Measurements from ENCODE around the gene AMMECR1. TPM values are rescaled to one million over a fixed set of nuclear protein-coding genes. Genes with fewer than 3 reads are reported as not detected.

Gene AMMECR1
- total and polyA plus RNA-seq, 2 of the 13 experiments (the other 11 are each of a cell fraction or from before 2014, with no cell fraction given), result 3.1 to 7.5 TPM

GRCh38 chrX:110194977-110195376 lies 122.9 kb downstream of the AMMECR1 start (continued):
- TF ChIP-seq MYNN (CRISPR knock-in tag; IDR thresholded peaks at IDR 0.05; ENCODE audit: low read depth) (no peak), DNMT3B (CRISPR knock-in tag; conservative IDR thresholded peaks at IDR 0.05) (no peak), E2F5 (CRISPR knock-in tag; conservative IDR thresholded peaks at IDR 0.05) (no peak), REST (IDR thresholded peaks at IDR 0.05; ENCODE audit: borderline replicate concordance in 1 of 2, low read depth in 1 of 2, low read length in 2 of 2) (no peak), HOXA9 (CRISPR knock-in tag; IDR thresholded peaks at IDR 0.05; ENCODE audit: borderline replicate concordance) (no peak), ZNF788 (CRISPR knock-in tag; IDR thresholded peaks at IDR 0.05; ENCODE audit: borderline replicate concordance) (no peak)

GRCh38 chrX:110192516-110192915 lies 125.4 kb downstream of the AMMECR1 start:
- FAIRE-seq (no peak), DNase-seq (ENCODE audit: low spot score) (no peak), ATAC-seq (no peak)
- Histone ChIP-seq H3K4me1 (ENCODE audit: insufficient read depth, low read length) (no peaks in the 10 kb centered on the region), H4K20me1 (ENCODE audit: insufficient read depth, low read length) (no peaks in the 10 kb centered on the region), H3K27ac (ENCODE audit: extremely low read length, insufficient read depth, low read length) (no peak overlapping the region), H2AFZ (ENCODE audit: low read length) (no peak overlapping the region), H3K4me2 (ENCODE audit: low read depth, low read length) (no peak overlapping the region), H3K36me3 (replicated peaks in 1 of 2; ENCODE audit: control insufficient read depth in 1 of 2, insufficient read depth in 2 of 2, low read length in 2 of 2) (no peaks in the 10 kb centered on the region), H3K9ac (ENCODE audit: insufficient read depth, low read depth, low read length) (no peak overlapping the region), H3K9me3 (ENCODE audit: low read length) (no peaks in the 10 kb centered on the region), H3K27me3 (ENCODE audit: control insufficient read depth in 1 of 2, insufficient read depth in 2 of 2, low read length in 2 of 2) (no peaks in the 10 kb centered on the region), H3K79me2 (ENCODE audit: insufficient read depth, low read length) (no peaks in the 10 kb centered on the region), H3K4me3 (replicated peaks in 1 of 3; ENCODE audit: insufficient read depth in 1 of 3, low read depth in 2 of 3, low read length in 3 of 3) (no peak overlapping the region)
- WGBS (ENCODE audit: low lambda C conversion rate), result 100% methylated on average over 4 of the region's 4 CpGs
- TF ChIP-seq ZBTB1 (CRISPR knock-in tag; IDR thresholded peaks at IDR 0.05; ENCODE audit: borderline replicate concordance) (no peak), ZSCAN22 (CRISPR knock-in tag; IDR thresholded peaks at IDR 0.05) (no peak), ZBTB3 (CRISPR knock-in tag; IDR thresholded peaks at IDR 0.05; ENCODE audit: borderline replicate concordance, low read depth) (no peak), IRF2 (CRISPR knock-in tag; IDR thresholded peaks at IDR 0.05) (no peak), ZNF75D (CRISPR knock-in tag; IDR thresholded peaks at IDR 0.05; ENCODE audit: borderline replicate concordance) (no peak), MTA3 (CRISPR knock-in tag; IDR thresholded peaks at IDR 0.05) (no peak), YEATS4 (CRISPR knock-in tag; IDR thresholded peaks at IDR 0.05; ENCODE audit: borderline replicate concordance) (no peak), ZNF704 (CRISPR knock-in tag; IDR thresholded peaks at IDR 0.05; ENCODE audit: borderline replicate concordance) (no peak)
- CTCF ChIA-PET (ENCODE audit: low intra/inter-chr PET ratio, low total read pairs), result no interaction called here
- BruUV-seq (replicated peaks), result no TSS peak
- POLR2A ChIA-PET, result no interaction called here
- in situ Hi-C loops (cut with HindIII; ENCODE audit: extremely low pct_ligation_motif_present, low pct_unique_long_range_greater_than_20kb) (no loop called here), intact Hi-C loops (cut with micrococcal nuclease; ENCODE audit: unreplicated experiment) (no loop called here)

Measured in HepG2 (cell line).